ENCODE results near the gene STT3B.

DNA sequence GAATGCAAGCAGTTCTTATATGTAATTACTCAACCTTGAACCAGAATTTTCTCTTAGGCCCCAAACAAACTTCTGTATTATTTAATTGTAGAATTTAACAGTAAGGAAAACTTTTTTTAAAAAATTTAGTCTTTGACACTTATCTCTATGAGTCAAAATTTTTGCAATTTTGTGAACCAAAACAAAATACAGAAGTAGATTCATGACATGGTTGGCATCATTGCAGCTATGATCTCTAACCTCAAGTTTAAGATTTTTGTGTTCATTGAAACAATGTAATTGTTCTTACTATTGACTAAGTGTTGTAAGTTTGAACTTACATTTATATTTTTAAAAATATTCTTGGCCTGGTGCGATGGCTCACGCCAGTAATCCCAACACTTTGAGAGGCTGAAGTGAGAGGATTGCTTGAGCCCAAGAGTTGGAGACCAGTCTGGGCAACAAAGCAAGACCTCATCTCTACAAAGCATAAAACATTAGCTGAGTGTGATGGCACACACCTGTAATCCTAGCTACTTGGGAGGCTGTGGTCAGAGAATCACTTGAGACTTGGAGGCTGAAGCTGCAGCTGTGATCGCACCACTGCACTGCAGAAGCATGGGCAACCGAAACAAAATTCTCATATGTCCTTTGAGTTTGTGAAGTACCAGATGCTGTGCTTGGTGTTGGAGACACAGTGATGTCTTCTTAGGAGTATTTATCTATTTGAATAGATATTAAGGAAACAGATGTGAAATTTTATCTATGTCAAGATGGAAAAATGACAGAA is 39.7 kb downstream of the STT3B start:
- TF ChIP-seq, protein P1, sequence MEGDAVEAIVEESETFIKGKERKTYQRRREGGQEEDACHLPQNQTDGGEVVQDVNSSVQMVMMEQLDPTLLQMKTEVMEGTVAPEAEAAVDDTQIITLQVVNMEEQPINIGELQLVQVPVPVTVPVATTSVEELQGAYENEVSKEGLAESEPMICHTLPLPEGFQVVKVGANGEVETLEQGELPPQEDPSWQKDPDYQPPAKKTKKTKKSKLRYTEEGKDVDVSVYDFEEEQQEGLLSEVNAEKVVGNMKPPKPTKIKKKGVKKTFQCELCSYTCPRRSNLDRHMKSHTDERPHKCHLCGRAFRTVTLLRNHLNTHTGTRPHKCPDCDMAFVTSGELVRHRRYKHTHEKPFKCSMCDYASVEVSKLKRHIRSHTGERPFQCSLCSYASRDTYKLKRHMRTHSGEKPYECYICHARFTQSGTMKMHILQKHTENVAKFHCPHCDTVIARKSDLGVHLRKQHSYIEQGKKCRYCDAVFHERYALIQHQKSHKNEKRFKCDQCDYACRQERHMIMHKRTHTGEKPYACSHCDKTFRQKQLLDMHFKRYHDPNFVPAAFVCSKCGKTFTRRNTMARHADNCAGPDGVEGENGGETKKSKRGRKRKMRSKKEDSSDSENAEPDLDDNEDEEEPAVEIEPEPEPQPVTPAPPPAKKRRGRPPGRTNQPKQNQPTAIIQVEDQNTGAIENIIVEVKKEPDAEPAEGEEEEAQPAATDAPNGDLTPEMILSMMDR (IDR thresholded peaks at IDR 0.05): no peak
- TF ChIP-seq POLR2AphosphoS5 (IDR thresholded peaks at IDR 0.05) (no peak), POLR2A (IDR thresholded peaks at IDR 0.05) (no peak)
